ENCODE data around the gene SYNCRIP. TPM values are rescaled to one million over a fixed set of nuclear protein-coding genes. Genes with fewer than 3 reads are reported as not detected.
"Not testable (repeated sequence)": the region's sequence is repeated elsewhere in the genome, so short reads cannot be mapped to it uniquely, and the experiment has no call there.

The SYNCRIP gene
- 94.3 and 119 TPM in 2 replicates for total RNA-seq

DNA sequence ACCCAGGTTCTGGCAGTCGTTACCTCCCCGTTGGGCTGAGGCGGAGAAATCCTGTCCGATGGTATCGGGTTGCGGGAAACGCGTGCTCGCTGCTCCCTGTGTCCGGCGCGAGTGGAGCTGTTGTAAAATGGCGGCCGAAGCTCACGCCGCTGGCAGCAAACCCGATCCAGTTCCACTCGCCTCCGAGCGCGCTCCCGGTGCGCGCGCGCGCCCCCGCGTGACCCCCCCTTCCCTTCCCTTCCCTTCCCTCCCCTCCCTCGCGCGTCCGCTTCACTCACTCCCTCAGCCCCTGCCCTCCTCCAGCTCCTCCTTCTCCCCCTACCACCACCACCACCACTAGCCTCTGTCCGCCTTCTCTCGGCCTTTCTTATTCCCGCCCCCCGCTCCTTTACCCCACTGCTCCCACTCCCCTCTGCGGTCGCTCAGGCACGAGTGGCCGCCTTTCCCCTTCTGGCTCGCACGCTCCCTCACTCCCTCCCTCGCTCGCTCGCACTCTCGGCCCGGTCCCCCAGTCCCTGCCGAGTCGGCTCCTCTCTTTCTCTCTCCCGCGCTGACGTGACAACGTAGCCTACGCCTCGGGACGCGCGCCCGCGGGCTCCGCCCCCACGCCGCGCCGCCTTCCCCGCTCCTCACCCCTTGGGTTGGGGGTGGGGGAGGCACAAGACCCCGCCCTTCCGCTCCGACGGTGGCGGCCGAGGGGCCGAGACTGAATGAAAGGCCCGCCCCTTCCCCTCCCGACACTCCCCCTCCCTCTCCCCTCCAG is at the start of gene SYNCRIP:
Gene SYNCRIP, minus strand, starts transcription at position 113 of the 763 bp plus-strand sequence. CDS start 1,447 bp downstream, outside the sequence.
- DNase-seq (ENCODE audit: low read depth, low spot score), result peak; percentile 94

DNA sequence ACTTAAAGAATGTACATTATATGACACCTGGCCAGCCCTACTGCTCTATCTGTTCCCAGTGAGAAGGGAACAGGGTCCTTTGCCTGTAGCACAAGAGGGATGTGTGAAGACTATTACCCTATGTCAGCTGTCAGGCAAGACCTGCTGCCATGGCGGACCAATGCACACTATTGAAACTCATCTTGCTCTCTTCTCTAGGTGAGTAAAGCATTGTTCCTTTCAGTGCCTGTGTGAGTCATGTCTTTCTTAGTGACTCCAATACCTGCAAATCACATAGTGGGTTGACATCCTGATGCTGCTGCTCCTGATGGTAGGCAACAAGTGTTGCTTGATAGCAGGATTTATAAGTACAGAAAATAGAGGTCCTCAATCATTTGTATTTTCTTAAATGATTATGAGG is 48.8 kb upstream of the SYNCRIP start:
- no peak for DNase-seq (ENCODE audit: low read depth, low spot score)

DNA sequence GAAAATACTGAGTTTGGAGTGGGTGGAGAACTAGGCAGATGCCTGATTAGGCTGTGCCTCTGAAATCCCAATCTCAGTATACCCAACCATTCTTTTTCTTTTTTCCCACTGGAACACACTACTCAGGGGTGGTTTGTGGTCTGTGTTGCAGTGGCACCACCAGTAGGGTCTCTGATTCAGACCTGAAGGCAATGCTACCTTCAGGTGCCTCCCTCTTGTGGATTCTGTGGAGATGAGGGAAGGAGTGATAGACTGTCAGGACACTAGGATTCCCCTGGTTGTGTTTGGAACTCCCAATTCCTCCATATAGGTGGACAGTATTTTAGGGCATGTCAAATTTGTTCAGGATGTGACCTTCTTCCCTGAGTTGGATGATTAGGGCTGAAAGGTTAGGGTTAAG is 47.4 kb upstream of the SYNCRIP start:
- DNase-seq (ENCODE audit: low read depth, low spot score), result no peak

DNA sequence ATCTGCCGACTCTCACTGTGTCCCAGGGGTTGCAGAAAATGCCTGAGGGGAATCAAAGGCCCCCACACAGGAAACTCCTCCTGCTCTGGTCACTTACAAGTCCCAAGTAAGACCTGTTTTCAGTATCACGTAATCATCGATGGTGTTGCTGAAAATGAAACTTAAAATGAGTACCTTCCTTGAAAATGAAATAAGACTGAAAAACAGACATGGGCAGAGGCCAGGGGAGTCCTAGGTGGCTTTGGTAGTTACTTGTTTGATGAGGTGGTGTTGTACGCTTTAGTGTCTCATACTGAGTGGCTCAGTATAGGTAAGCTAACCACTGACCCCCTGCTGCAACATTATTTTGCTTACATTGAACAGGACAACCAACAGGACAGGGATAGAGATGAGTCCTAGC is 43.0 kb upstream of the SYNCRIP start:
- DNase-seq (ENCODE audit: low read depth, low spot score), result no peak

DNA sequence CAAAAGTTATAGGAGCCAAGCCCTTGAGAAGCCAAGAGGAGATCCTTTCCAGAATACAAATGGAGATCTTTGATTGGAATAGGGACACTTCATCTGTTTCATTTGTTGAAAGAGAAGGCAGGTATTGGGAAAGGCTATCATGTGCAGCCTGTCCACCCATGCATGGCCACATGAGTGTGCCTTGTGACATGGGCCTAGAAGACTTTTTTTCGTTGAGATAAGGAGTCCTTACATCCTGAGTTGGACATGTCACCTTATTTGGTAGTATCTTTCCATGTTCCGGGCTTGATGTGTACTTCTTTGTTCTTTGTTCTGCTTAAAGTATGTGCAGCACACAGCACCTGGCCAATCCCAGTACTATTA is 42.1 kb upstream of the SYNCRIP start:
- DNase-seq (ENCODE audit: low read depth, low spot score), result no peak

DNA sequence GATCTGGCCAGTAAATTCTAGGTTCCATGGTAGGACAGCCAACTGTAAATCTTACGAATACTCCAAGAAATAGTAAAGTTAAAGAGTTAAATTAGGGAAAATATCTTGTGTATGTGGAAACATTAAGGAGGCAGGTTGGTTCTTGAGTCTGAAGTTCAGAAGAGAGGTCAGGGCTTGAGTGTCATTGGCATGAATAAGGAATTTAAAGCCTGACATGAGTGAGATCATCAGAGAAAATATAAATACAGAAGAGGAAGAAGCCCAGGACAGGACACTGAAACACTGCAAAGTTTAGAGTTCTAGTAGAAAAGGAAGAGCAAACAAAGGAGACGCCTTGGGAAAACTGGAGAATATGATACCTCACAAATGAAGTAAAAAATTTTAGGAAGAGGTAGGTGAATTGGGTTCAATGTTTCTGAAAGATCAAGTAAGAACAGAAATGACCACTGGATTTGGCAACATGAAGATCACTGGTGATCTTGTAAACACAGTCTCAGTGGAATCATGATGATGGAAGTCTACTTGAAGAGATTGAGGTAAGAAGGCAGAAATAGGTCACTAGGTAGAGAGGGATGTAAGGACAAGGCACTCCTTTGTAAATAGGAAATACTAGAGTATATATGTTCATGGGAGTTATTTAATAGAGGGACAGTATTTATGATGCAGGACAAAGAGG is 41.6 kb upstream of the SYNCRIP start:
- no peak for DNase-seq (ENCODE audit: low read depth, low spot score)

DNA sequence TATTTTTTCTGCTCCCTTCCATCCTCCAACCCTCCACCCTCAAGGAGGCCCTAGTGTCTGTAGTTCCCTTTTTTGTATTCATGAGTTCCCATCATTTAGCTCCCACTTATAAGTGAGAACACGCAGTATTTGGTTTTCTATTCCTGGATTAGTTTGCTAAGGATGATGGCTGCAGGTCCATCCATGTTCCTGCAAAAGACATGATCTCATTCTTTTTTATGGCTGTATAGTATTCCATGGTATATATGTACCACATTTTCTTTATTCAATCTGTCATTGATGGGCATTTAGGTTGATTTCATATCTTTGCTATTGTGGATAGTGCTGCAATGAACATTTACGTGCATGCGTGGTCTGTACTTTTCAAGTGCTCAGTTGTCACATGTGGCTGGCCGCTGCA is 39.2 kb upstream of the SYNCRIP start:
- not testable (repeated sequence) for DNase-seq (ENCODE audit: low read depth, low spot score)

DNA sequence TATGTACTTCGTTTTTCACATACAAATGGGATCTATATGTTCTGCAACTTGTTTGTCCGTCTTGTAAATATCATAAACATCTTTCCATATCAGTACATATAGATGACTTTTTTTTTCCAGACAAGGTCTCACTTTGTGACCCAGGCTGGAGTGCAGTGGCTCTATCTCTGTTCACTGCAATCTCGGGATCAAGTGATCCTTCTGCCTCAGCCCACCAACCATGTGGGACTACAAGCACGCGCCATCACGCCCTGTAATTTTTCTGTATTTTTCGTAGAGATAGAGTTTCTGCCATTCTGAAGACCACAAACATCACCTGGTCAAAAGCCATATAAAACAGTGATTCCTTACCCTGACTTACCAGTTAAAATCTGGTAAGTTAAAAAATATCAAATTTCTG is 37.7 kb upstream of the SYNCRIP start:
- no peak for DNase-seq (ENCODE audit: low read depth, low spot score)

DNA sequence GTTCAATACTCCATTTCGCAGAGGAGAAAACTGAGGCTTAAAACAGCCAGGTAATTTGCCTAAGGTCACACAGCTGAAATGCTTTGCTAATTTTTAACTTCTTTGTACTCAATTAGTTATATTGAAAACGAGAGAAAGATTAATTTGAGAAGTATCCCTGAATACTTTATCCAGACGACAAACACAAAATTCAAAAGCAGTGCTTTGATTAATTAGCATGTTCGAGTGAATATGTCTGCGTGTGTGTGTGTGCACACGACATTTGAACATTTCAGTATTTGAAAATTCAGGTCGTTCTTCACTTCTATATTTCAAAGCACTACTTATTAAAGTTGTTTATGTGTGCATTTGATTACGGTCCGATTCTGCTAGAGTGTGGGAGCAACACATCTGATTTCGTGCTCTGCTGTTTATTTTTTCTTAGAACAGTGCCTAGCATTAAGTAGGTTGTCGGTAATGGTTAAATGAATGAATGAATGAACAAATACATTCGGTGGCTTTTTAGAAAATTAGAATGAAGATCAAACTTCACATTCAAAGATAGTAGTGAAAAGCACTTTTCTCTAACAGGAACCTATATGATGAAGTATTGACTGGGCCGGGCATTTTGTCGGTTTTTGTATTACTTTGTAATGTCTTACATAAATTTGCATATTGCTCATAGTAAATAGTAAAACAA is 36.9 kb upstream of the SYNCRIP start:
- DNase-seq (ENCODE audit: low read depth, low spot score), result no peak

DNA sequence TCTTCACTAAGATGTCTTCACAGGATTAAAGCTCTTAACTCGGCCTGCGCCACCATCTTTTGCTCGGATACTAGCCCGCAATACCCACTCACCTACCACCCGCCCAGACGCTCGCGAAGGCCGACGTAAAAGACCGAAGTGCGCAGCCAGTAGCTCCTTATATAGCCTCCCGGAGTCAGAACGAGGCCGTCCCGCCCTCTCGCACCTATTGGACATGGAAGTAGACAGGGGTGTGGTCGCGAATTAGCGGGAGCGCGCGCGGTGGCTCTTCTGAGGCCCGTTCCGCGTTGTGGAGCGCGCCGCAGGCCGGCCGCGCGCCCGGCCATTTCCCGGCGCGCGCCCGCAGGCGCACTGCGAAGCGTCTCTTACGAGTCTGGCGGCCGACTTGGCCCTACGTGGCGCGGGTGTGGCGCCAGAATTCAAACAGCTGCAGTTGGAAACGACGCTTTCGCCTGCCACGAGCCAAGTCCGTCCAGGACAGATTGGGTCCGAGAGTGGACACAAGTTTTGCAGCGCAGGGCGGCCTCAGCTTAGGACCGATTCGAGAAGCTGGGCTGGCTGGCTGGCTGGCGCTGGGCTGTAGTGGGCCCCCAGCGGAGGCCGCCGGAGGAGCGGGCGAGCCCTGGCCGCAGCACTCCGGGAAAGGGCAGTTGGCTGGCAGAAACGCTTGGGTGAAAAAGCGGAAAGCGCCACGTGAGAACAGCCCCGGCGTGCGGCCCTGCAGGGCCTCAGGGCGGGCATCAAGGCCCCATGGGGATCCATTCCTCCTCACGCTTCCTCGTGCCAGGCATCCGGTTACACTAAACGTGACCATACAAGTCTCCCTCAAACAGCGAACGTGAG is 36.1 kb upstream of the SYNCRIP start:
- peak; percentile 96 for DNase-seq (ENCODE audit: low read depth, low spot score)

DNA sequence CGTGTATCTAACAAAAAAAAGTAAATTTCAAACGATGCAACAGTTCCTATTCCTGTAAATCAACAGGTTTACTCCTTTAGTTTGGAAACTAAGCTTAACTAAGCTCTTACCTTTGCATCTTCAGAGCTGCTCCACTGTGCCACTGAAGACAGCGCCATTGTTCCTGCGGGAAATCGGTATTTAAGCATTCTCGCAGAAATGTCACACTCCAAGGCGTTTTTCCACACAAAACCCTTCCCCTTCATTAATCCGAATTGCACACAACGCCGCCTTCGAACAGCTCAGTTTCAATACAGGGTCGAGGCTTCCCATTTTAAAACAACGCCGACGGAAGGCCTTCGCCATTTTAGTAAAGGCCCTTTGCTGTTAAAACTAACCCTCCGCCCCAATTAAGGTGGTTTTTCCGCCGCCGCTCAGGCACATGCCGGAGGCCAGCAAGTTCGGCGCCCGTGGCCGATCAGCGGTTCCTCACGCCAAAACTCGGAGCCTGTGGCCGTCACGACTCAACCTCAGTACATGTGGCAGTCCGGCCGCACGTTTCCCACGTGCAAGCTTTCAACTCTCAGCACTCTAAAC is 35.4 kb upstream of the SYNCRIP start:
- no peak for DNase-seq (ENCODE audit: low read depth, low spot score)

DNA sequence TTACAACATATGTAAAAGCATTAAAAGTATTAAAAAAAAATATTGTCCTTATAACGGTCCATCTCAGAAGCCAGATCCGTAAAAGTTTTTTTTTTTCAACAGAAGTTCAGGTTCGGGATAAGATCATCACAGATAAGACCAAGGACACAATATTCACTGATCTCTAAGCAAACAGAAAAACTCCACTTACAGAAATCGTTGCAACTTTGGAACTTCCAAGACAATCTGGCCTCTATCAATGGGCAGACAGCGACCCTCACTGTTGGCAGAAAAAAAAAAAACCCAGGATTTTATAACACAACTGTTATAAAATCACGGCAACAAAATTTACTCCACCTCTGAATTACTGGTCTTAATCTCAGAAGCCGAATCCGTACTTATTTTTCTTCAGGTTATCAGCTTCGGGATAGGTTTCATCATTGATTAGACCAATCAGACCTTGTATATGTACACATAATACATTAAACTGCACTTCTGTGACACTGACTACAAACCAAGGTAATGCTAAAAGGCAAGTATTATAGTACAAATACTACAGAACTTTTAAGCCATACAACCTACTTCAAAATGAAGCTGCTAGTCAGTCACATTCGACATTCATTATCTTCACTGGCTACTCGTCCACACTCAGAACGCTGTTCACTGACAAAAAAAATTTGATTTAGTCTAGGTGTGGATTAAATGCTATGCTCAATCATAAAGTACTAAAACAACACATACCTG is 34.7 kb upstream of the SYNCRIP start:
- DNase-seq (ENCODE audit: low read depth, low spot score), result no peak

DNA sequence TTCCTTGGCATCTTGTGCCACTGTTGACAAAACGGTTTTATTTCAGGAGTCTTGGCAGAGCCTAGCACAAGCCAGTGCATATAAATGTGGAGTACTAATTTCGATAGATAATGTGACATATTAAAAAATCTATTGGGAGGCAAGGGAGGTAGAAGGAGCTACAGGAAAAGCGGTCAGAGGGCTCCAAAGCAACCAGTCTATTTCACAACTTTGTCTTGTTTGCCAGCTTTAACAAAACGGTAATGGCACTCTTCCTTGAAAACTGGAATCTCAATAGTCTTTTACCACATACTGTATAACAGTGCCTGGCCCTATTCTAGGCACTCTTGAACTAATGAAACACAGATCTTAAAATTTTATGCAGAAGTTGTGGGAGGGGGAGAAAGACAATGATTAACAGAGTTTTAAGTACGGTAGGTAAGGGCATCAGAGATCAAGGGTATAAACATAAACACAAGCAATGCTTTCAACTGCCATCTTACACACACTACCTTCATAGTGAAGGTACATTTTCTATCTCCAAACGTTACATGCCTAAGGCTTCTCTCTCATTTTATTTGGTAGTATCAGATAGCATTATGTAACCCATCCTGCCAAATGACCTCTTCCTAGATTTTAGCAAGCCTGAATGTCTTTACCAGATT is 33.5 kb upstream of the SYNCRIP start:
- DNase-seq (ENCODE audit: low read depth, low spot score), result no peak

DNA sequence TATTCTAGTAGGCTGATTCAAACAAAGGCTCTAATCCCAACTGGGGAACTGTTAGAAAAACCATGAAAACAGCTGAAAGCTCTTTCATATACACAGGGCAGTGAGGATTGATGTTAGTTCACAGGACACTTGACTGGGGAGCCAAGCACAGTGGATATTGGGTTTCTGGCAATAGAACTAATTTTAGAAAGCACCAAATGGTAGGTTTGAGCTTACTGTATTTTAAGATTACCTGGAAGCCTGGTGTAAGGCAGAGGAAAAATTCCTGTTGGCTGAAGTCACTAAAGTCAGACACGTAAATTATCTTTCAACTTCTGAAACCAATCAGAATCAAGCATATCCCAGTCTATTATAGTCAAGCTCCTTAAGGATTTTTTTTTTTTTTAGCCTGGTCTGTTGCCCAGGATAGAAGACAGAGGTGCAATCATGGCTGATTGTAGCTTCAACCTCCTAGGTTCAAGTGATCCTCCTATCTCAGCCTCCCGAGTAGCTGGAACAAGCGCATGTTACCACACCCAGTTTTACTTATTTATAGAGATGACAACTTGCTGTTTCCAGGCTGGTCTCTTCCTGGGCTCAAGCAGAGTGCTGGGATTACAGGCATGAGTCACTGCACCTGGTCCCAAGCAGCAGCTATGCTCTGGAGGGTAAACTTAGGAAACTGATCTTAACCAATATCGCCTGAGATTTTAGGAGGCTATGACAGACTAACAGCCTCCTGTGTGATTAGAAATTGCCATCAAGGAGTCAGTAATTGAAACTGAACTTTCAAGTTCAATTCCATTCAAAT is 32.5 kb upstream of the SYNCRIP start:
- DNase-seq (ENCODE audit: low read depth, low spot score), result no peak

DNA sequence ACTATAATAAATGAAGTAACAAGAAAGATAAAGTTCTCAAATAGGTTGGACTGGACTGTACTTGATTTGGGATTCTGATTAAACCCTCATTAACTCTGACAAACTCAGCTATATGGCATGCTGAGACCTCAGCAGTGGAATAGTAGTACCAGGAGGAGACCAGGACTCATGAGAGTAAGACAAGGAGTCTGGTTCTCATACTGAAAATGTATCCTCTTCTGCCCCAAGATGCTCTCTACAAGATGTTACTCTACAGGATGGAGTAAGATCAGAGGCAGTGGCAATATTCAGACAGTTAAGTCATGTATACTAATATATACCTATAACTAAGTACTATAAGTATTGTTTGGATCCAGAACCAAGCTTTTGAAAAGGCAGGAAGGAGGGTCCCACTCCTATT is 31.9 kb upstream of the SYNCRIP start:
- no peak for DNase-seq (ENCODE audit: low read depth, low spot score)

DNA sequence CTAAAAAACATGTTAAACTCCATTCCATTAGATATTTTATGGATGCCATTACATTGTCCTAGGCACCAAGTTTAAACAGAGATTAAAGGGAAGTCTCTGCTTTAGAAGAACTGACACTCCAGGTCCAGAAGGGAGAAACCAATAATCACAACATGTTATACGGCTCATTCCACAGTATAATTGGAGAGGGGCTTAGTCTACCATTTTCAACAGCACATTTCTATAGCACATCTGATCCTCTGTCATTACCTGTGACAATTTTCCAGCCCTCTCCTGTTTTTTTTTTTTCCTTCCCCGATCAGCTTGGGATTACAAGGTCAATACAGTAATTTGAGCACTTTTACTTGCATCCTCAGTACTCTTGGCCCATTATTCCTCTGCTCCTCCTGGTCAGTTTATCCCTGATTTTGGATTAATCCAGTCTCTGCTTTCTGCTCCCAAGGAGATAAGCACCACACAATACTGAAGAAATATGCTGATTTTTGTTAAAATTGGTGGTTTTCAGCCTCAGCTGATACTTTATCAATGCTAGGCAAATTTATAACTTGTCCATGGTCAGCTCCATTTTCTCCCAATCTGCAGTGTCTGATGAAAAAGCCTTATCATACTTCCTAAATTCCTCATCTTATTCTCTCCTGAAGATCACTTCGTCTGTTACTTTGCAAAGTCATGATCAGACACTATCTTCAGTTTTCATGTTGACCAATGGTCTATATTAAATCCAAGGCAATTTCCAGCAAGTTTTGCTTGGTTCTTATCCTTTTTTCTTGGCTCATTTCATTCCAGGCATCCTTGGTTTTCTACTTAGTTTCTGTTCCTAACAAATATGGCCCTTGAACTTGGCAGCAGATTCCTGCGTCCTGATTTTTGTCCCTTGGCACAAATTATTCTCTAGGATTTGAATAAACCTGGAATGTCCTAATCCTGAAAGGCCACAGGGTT is 30.8 kb upstream of the SYNCRIP start:
- no peak for DNase-seq (ENCODE audit: low read depth, low spot score)

DNA sequence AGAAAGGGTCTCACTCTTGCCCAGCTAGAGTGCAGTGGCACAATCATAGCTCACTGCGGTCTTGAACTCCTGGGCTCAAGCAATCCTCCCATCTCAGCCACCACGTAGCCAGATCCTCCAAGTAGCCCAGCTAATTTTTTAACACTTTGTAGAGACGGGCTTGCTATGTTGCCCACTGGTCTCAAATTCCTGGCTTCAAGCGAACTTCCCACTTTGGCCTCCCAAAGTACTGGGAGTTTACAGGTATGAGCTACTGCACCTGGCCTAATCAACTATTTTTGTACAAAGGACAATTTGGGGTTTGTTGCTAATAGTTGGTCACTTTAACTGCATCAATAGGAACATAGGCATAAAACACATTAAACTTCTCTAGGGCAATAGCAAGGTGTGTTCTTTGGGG is 29.9 kb upstream of the SYNCRIP start:
- no peak for DNase-seq (ENCODE audit: low read depth, low spot score)

DNA sequence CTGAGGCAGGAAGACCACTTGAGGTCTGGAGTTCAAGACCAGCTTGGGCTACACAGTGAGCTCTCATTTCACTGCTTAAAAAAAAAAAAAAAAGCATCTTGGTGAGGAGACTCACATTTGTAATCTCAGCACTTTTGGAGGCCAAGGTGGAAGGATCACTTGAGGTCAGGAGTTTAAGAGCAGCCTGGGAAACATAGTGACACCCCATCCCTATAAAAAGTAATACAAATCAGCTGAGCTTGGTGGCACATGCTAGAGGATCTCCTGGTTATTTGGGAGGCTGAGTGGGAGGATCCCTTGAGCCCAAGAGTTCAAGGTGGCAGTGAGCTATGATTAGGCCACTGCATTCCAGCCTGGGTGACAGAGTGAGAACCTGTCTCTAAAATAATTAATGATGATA is 29.4 kb upstream of the SYNCRIP start:
- DNase-seq (ENCODE audit: low read depth, low spot score), result no peak
